Fibroblast of villous mesenchyme (primary cell): ENCODE measurements around the gene PAH. TPM values are rescaled to one million over a fixed set of nuclear protein-coding genes. Genes with fewer than 3 reads are reported as not detected.

Source experiments
- DNase-seq: peaks from one replicate; pipeline ENCODE4 v3.0.0-alpha.2; 2010; ENCODE audit warnings: low read depth
- H3K4me3 ChIP-seq: 2 replicates; pipeline ENCODE4 v1.5.1; 2011; ENCODE audit warnings: low read depth, mild to moderate bottlenecking, low read length
- CTCF ChIP-seq: IDR thresholded peaks from 2 replicates; pipeline ENCODE4 v1.5.1; 2012; ENCODE audit warnings: low read depth, mild to moderate bottlenecking, low read length; ENCODE audit not compliant: insufficient read depth
- total RNA-seq: library from RNA; depleted of rRNA; stranded (reverse); fragments of >200 nt; gene quantifications from 2 replicates; pipeline ENCODE4 v1.2.3, GENCODE V29; 2012

The PAH gene
- total RNA-seq, 1 donor = not detected

- no peak for TF ChIP-seq CTCF
- H3K4me3 ChIP-seq = no peak overlapping the region
- DNase-seq = no peak
These were observed 45.5 kb upstream of the PAH start for GRCh38 chr12:102962532-102962931.

- H3K4me3 ChIP-seq = no peak overlapping the region
- DNase-seq = no peak
- no peak for TF ChIP-seq CTCF
These were observed 44.4 kb upstream of the PAH start for GRCh38 chr12:102961466-102961855.

GRCh38 chr12:102960766-102961465 lies 43.9 kb upstream of the PAH start:
- H3K4me3 ChIP-seq = no peak overlapping the region
- no peak for TF ChIP-seq CTCF
- no peak for DNase-seq

GRCh38 chr12:102959391-102959790 lies 42.3 kb upstream of the PAH start:
- TF ChIP-seq CTCF = no peak
- no peak for DNase-seq
- no peak overlapping the region for H3K4me3 ChIP-seq

- DNase-seq = no peak
- no peak for TF ChIP-seq CTCF
- H3K4me3 ChIP-seq = no peak overlapping the region
These were observed 41.8 kb upstream of the PAH start for GRCh38 chr12:102958830-102959176.

- DNase-seq = peak; percentile 13
- TF ChIP-seq CTCF = no peak
- H3K4me3 ChIP-seq = peak overlapping the region; percentile 37
These were observed 41.2 kb upstream of the PAH start for GRCh38 chr12:102958073-102958829.
